Hepatocyte (in vitro differentiated cells): ENCODE measurements around the gene CRY2. TPM values are rescaled to one million over a fixed set of nuclear protein-coding genes. Genes with fewer than 3 reads are reported as not detected.

Experiments used
- DNase-seq: peaks from one replicate; pipeline ENCODE4 v3.0.0-alpha.2; 2016; ENCODE audit warnings: low spot score
- H2AFZ ChIP-seq: fragments of 200-600 bp; sonication (generic); 2 replicates; pipeline ENCODE4 v1.6.0; 2016; ENCODE audit warnings: antibody characterized with exemption, mild to moderate bottlenecking
- H3K27ac ChIP-seq: fragments of 200-600 bp; sonication (generic); 2 replicates; pipeline ENCODE4 v1.5.1; 2016; ENCODE audit warnings: mild to moderate bottlenecking
- H3K27me3 ChIP-seq: fragments of 200-600 bp; sonication (generic); 2 replicates; pipeline ENCODE4 v1.6.1; 2016
- H3K36me3 ChIP-seq: fragments of 200-600 bp; sonication (generic); replicated peaks from 2 replicates; pipeline ENCODE4 v1.5.1; 2016; ENCODE audit warnings: low read depth; ENCODE audit not compliant: insufficient read depth
- H3K4me1 ChIP-seq: fragments of 200-600 bp; sonication (generic); 2 replicates; pipeline ENCODE4 v1.5.1; 2016; ENCODE audit warnings: mild to moderate bottlenecking, moderate library complexity; ENCODE audit not compliant: insufficient read depth
- H3K4me2 ChIP-seq: fragments of 200-600 bp; sonication (generic); 2 replicates; pipeline ENCODE4 v1.6.0; 2016
- H3K4me3 ChIP-seq: fragments of 200-600 bp; sonication (generic); 2 replicates; pipeline ENCODE4 v1.5.1; 2016; ENCODE audit warnings: mild to moderate bottlenecking
- H3K79me2 ChIP-seq: fragments of 200-600 bp; sonication (generic); 2 replicates; pipeline ENCODE4 v1.6.0; 2017; ENCODE audit warnings: mild to moderate bottlenecking
- H3K9me2 ChIP-seq: fragments of 200-600 bp; sonication (generic); replicated peaks from 2 replicates; pipeline ENCODE4 v1.6.0; 2017; ENCODE audit warnings: mild to moderate bottlenecking; ENCODE audit not compliant: insufficient read depth
- H3K9me3 ChIP-seq: fragments of 200-600 bp; sonication (generic); 2 replicates; pipeline ENCODE4 v1.5.1; 2016; ENCODE audit warnings: low read depth, mild to moderate bottlenecking
- H4K20me1 ChIP-seq: fragments of 200-600 bp; sonication (generic); 2 replicates; pipeline ENCODE4 v1.6.0; 2016; ENCODE audit warnings: mild to moderate bottlenecking; ENCODE audit not compliant: insufficient read depth, poor library complexity, severe bottlenecking
- CTCF ChIP-seq: fragments of 200-600 bp; sonication (generic); IDR thresholded peaks from 2 replicates; pipeline ENCODE4 v1.5.1; 2016; ENCODE audit warnings: antibody characterized with exemption, mild to moderate bottlenecking; ENCODE audit not compliant: poor library complexity
- EZH2 ChIP-seq: fragments of 200-600 bp; sonication (generic); IDR thresholded peaks from 2 replicates; pipeline ENCODE4 v1.6.1; 2016; ENCODE audit warnings: antibody characterized with exemption, mild to moderate bottlenecking, borderline replicate concordance
- EZH2phosphoT487 ChIP-seq: fragments of 200-600 bp; sonication (generic); IDR thresholded peaks from one replicate; pipeline ENCODE4 v1.6.1; 2018; ENCODE audit warnings: antibody characterized with exemption, mild to moderate bottlenecking, low read depth, moderate library complexity; ENCODE audit not compliant: unreplicated experiment, severe bottlenecking
- WGBS: methylation state at CpG from one replicate; pipeline ENCODE4 v1.1.6; 2016; ENCODE audit warnings: low lambda C conversion rate; ENCODE audit errors: missing lambda C conversion rate; 5-methylcytosine and 5-hydroxymethylcytosine counted together
- polyA plus RNA-seq: library from polyadenylated mRNA; unstranded; fragments of >200 nt; fragmentation: Nextera tagmentation; extraction: Ambion mirVana; gene quantifications from 2 replicates; pipeline ENCODE4 v1.2.1, GENCODE V29; 2016
- total RNA-seq: library from RNA; depleted of rRNA; stranded (reverse); fragments of >200 nt; gene quantifications from 2 replicates; pipeline ENCODE4 v1.2.3, GENCODE V29; 2014

Gene CRY2
- total RNA-seq (21.3 and 27.6 TPM in 2 replicates), polyA plus RNA-seq (23.8 and 25.5 TPM in 2 replicates)

GRCh38 chr11:45846974-45847910, at the start of gene CRY2:
CRY2 (plus strand) TSS chr11:45847475; CDS start chr11:45847491, 16 bp downstream.
- Histone ChIP-seq H3K9me3 (no peaks in the 10 kb centered on the region), H3K27me3 (no peaks in the 10 kb centered on the region), H2AFZ (peak within 1 kb of the TSS; percentile 7), H3K4me3 (peak within 1 kb of the TSS; percentile 58), H3K79me2 (peaks cover 43% of the 10 kb centered on the region), H3K9me2 (no peaks in the 10 kb centered on the region), H3K4me1 (peaks cover 3% of the 10 kb centered on the region), H3K36me3 (no peaks in the 10 kb centered on the region), H3K4me2 (peak within 1 kb of the TSS; percentile 86), H4K20me1 (peaks cover 34% of the 10 kb centered on the region), H3K27ac (peak within 1 kb of the TSS; percentile 96)
- TF ChIP-seq EZH2phosphoT487 (no peak), EZH2 (no peak), CTCF (no peak)
- peak; percentile 100 for DNase-seq
- WGBS = 1% methylated on average over 57 of the region's 75 CpGs

- peak; percentile 76 for DNase-seq
- no peaks in the 10 kb centered on the region for H3K9me3 ChIP-seq
- H3K36me3 ChIP-seq = no peaks in the 10 kb centered on the region
- peak overlapping the region; percentile 71 for H3K27ac ChIP-seq
- no peaks in the 10 kb centered on the region for H3K27me3 ChIP-seq
- no peak for TF ChIP-seq EZH2
- TF ChIP-seq CTCF = no peak
- TF ChIP-seq EZH2phosphoT487 = no peak
- 60% methylated on average over 10 of the region's 10 CpGs for WGBS
- H4K20me1 ChIP-seq = no peaks in the 10 kb centered on the region
- H3K79me2 ChIP-seq = no peaks in the 10 kb centered on the region
- H3K9me2 ChIP-seq = no peaks in the 10 kb centered on the region
- H3K4me1 ChIP-seq = no peaks in the 10 kb centered on the region
- peak overlapping the region; percentile 32 for H3K4me2 ChIP-seq
- no peak overlapping the region for H3K4me3 ChIP-seq
- H2AFZ ChIP-seq = no peak overlapping the region
Measured at GRCh38 chr11:45798793-45799441, 48.4 kb upstream of the CRY2 start.

GRCh38 chr11:45799562-45799961, 47.7 kb upstream of the CRY2 start:
- Histone ChIP-seq H3K79me2 (no peaks in the 10 kb centered on the region), H3K27me3 (no peaks in the 10 kb centered on the region), H3K36me3 (no peaks in the 10 kb centered on the region), H3K9me2 (no peaks in the 10 kb centered on the region), H3K27ac (peak overlapping the region; percentile 71), H3K9me3 (no peaks in the 10 kb centered on the region), H3K4me3 (no peak overlapping the region), H4K20me1 (no peaks in the 10 kb centered on the region), H2AFZ (no peak overlapping the region), H3K4me1 (no peaks in the 10 kb centered on the region), H3K4me2 (no peak overlapping the region)
- TF ChIP-seq EZH2phosphoT487 = no peak
- no peak for TF ChIP-seq CTCF
- no peak for TF ChIP-seq EZH2
- DNase-seq = no peak
- WGBS = 99% methylated on average over 3 of the region's 3 CpGs
